Heart right ventricle (tissue), 16 donors: Measurements from ENCODE around the gene CERS4. TPM values are rescaled to one million over a fixed set of nuclear protein-coding genes. Genes with fewer than 3 reads are reported as not detected.
"Not testable (repeated sequence)": the region's sequence is repeated elsewhere in the genome, so short reads cannot be mapped to it uniquely, and the experiment has no call there.

Source experiments
- ATAC-seq, 8 donors: fragments of 200-7000 bp; cut with Tn5 transposase; one replicate each; pipeline ENCODE4 v1.9.1; 2020; ENCODE audit warnings: mild to moderate bottlenecking in 8 of 8, moderate library complexity in 8 of 8, moderate number of reproducible peaks in 1 of 8
- DNase-seq, 2 donors: peaks; one replicate each; pipeline ENCODE4 v3.0.0-alpha.2; 2020
- H3K27ac ChIP-seq, 10 donors: fragments of 200-600 bp; sonication (generic) in 2 of 10; one replicate each; pipeline versions ENCODE4 v1.5.0 to v1.8.0; 2020 to 2022; ENCODE audit warnings: mild to moderate bottlenecking in 3 of 10
- H3K27me3 ChIP-seq, 7 donors: fragments of 200-600 bp; one replicate each; pipeline ENCODE4 v1.8.0; 2021 to 2022; ENCODE audit warnings: mild to moderate bottlenecking in 2 of 7
- H3K36me3 ChIP-seq, 9 donors: fragments of 200-600 bp; sonication (generic) in 1 of 9; one replicate each; pipeline versions ENCODE4 v1.5.0 to v1.8.0; 2020 to 2022; ENCODE audit warnings: mild to moderate bottlenecking in 2 of 9
- H3K4me1 ChIP-seq, 9 donors: fragments of 200-600 bp; sonication (generic) in 1 of 9; one replicate each; pipeline versions ENCODE4 v1.5.0 to v1.8.0; 2020 to 2022; ENCODE audit warnings: mild to moderate bottlenecking in 4 of 9
- H3K4me3 ChIP-seq, 10 donors: fragments of 200-600 bp; sonication (generic) in 2 of 10; one replicate each; pipeline versions ENCODE4 v1.5.0 to v1.8.0; 2020 to 2022; ENCODE audit warnings: mild to moderate bottlenecking in 7 of 10, moderate library complexity in 2 of 10
- H3K9me3 ChIP-seq, 11 donors: fragments of 200-600 bp in 10 of 11; sonication (generic) in 2 of 11; one replicate each; pipeline versions ENCODE4 v1.5.0 to v1.8.0; 2013 to 2022; ENCODE audit warnings: mild to moderate bottlenecking in 2 of 11, control low read depth in 1 of 11, moderate library complexity in 1 of 11
- WGBS, 2 donors: extraction: QIAGEN DNeasy Blood & Tissue Kit; methylation state at CpG; one replicate each; pipeline ENCODE4 v1.1.7; 2013; ENCODE audit warnings: inconsistent platforms in 1 of 2; 5-methylcytosine and 5-hydroxymethylcytosine counted together
- intact Hi-C, 10 donors: fragments of 100-400 bp; cut with DNase I; formaldehyde crosslinking; loops; one replicate each; pipeline versions ENCODE4 v1.11.1 to v1.14.2; 2022
- polyA plus RNA-seq, 2 donors: library from polyadenylated mRNA; stranded (reverse); fragments of 200-250 nt; gene quantifications; one replicate each; pipeline ENCODE4 v1.2.3, GENCODE V29; 2013
- total RNA-seq, 10 donors: library from RNA; stranded (reverse); fragmentation: NEBNext Ultra II Directional in 3 of 10; extraction: Animal tissue kit (Norgen Biotek cat#: 25700) in 3 of 10; gene quantifications; one replicate each; pipeline versions ENCODE4 v1.2.1 to v1.2.4, GENCODE V29; 2021 to 2023
- TF ChIP-seq, protein P1 (sequence below), 9 donors: fragments of 200-600 bp; sonication (generic) in 2 of 9; IDR thresholded peaks; one replicate each; pipeline versions ENCODE4 v1.5.0 to v1.8.0; 2021 to 2022; ENCODE audit warnings: antibody characterized with exemption in 9 of 9, mild to moderate bottlenecking in 5 of 9, moderate library complexity in 1 of 9
- donor health status: Arrhythmogenic right ventricular cardiomyopathy.
- donor health status: ischemic (EF 13 %, LVEDD 7.1; RV severe dilation, severe dysfunction).
- donor health status: healthy with polysubstance abuse.
- donor health status: DM: no; HTN: yes; CAD: no.
- donor health status: DM: no; HTN: no; CAD: no.
- donor health status: ischemic (EF 25% LVEDD 6.9; RV normal size, moderate dysfunction).
- donor health status: ischemic (EF 25% LVEDD 5.7; RV mildly dilated, moderate dysfunction).
- donor health status: healthy.
- donor health status: DM: yes; HTN: yes; CAD: no.
- donor health status: Ischemic cardiomyopathy.
- donor health status: ischemic (EF 35%, LVEDD 5.7; RV mildly dilated, moderate dysfunction).
- donor health status: nonischemic (EF 11% LVEDD 7.7; RV severe dilation, severe dysfunction).
- donor health status: DM: yes; HTN: yes; CAD: no.
- donor health status: PGD.
- donor health status: ischemic (EF 29% LVEDD 5.4; RV normal size, mild dysfunction).
- donor health status: nonischemic (EF 23%, LVEDD 6.1; RV moderate dilation, normal function).

CERS4 gene
- total and polyA plus RNA-seq, 12 donors = 13.9 to 28.9 (median 17.9) TPM

GRCh38 chr19:8204961-8205360 lies 4.2 kb upstream of the CERS4 start:
- ATAC-seq (no peak), DNase-seq (no peak)
- peaks cover 0 to 13% (median 0%) of the 10 kb centered on the region in 7 donors for H3K27me3 ChIP-seq
- TF ChIP-seq, protein P1, sequence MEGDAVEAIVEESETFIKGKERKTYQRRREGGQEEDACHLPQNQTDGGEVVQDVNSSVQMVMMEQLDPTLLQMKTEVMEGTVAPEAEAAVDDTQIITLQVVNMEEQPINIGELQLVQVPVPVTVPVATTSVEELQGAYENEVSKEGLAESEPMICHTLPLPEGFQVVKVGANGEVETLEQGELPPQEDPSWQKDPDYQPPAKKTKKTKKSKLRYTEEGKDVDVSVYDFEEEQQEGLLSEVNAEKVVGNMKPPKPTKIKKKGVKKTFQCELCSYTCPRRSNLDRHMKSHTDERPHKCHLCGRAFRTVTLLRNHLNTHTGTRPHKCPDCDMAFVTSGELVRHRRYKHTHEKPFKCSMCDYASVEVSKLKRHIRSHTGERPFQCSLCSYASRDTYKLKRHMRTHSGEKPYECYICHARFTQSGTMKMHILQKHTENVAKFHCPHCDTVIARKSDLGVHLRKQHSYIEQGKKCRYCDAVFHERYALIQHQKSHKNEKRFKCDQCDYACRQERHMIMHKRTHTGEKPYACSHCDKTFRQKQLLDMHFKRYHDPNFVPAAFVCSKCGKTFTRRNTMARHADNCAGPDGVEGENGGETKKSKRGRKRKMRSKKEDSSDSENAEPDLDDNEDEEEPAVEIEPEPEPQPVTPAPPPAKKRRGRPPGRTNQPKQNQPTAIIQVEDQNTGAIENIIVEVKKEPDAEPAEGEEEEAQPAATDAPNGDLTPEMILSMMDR (IDR thresholded peaks at IDR 0.05) = no peak
- H3K27ac ChIP-seq = no peak overlapping the region
- H3K4me1 ChIP-seq = peaks cover 0 to 14% (median 10%) of the 10 kb centered on the region in 9 donors
- no peaks in the 10 kb centered on the region for H3K36me3 ChIP-seq
- no peaks in the 10 kb centered on the region for H3K9me3 ChIP-seq
- H3K4me3 ChIP-seq = no peak overlapping the region
- intact Hi-C loops = loop anchor here in 1 of 10 donors (5.0 kb wide), 1 partner anchor 47 kb away; no protein-coding TSS in a partner anchor
- WGBS, 2 donors = 77 to 86% methylated on average over 5 of the region's 5 CpGs

- WGBS, 2 donors = 93 to 96% methylated on average over 13 of the region's 13 CpGs
- no peak for ATAC-seq
Observed at GRCh38 chr19:8206147-8207087, 2.8 kb upstream of the CERS4 start.

DNA sequence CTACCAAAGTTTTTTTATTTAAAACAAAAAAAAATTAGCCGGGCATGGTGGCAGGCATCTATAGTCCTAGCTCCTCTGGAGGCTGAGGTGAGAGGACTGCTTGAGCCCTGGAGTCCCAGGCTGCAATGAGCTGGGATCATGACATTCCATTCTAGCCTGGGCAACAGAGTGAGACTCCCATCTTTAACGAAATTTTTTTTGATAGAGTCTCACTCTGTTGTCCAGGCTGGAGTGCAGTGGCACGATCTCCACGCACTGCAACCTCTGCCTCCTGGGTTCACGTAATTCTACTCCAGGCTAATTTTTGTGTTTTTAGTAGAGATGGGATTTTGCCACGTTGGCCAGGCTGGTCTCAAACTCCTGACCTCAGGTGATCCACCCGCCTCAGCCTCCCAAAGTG lies 1.8 kb upstream of the CERS4 start:
- 89 to 96% methylated on average over 7 of the region's 7 CpGs for WGBS, 2 donors
- peaks cover 0 to 25% (median 18%) of the 10 kb centered on the region in 9 donors for H3K4me1 ChIP-seq
- ATAC-seq, H3K4me3 ChIP-seq, H3K27ac ChIP-seq, H3K36me3 ChIP-seq, H3K9me3 ChIP-seq, DNase-seq: not testable (repeated sequence)
- peaks cover 0 to 18% (median 0%) of the 10 kb centered on the region in 7 donors for H3K27me3 ChIP-seq
- intact Hi-C loops = loop anchor here in 1 of 10 donors (5.0 kb wide), 1 partner anchor 45 kb away; no protein-coding TSS in a partner anchor

More at GRCh38 chr19:8206147-8207087, 2.8 kb upstream of the CERS4 start:
- TF ChIP-seq, protein P1 (IDR thresholded peaks at IDR 0.05) = no peak
- Histone ChIP-seq H3K27ac (no peak overlapping the region), H3K4me1 (peaks cover 0 to 25% (median 18%) of the 10 kb centered on the region in 9 donors), H3K4me3 (no peak overlapping the region), H3K9me3 (no peaks in the 10 kb centered on the region), H3K27me3 (peaks cover 0 to 18% (median 0%) of the 10 kb centered on the region in 7 donors), H3K36me3 (no peaks in the 10 kb centered on the region)
- intact Hi-C loops = loop anchor here in 1 of 10 donors (5.0 kb wide), 1 partner anchor 46 kb away; no protein-coding TSS in a partner anchor
- no peak for DNase-seq

GRCh38 chr19:8208119-8208921 lies 850 bp upstream of the CERS4 start:
- intact Hi-C loops = loop anchor here in 3 of 10 donors (2.0 to 5.0 kb wide), 3 partner anchors 42 to 44 kb away; no protein-coding TSS in a partner anchor
- no peaks in the 10 kb centered on the region for H3K36me3 ChIP-seq
- ATAC-seq (peak in 4 of 8 donors; percentile 4 to 20 (median 8)), DNase-seq (peak in 1 of 2 donors; percentile 27)
- H3K27me3 ChIP-seq = peaks cover 0 to 18% (median 0%) of the 10 kb centered on the region in 7 donors
- H3K27ac ChIP-seq = peak overlapping the region in 9 of 10 donors; percentile 60 to 89 (median 82)
- H3K4me3 ChIP-seq = peak overlapping the region; percentile 74 to 92 (median 84)
- peaks cover 0 to 25% (median 18%) of the 10 kb centered on the region in 9 donors for H3K4me1 ChIP-seq
- TF ChIP-seq, protein P1 (IDR thresholded peaks at IDR 0.05) = no peak
- 33 to 35% methylated on average over 35 of the region's 35 CpGs for WGBS, 2 donors
- H3K9me3 ChIP-seq = no peaks in the 10 kb centered on the region
